ENCODE results near the gene CRYGB.
"Not testable (repeated sequence)": the region's sequence is repeated elsewhere in the genome, so short reads cannot be mapped to it uniquely, and the experiment has no call there.

CRYGB gene

GRCh38 chr2:208117390-208117789, 28.6 kb downstream of the CRYGB start:
- DNase-seq (ENCODE audit: low read depth in 2 of 2): not testable (repeated sequence)

GRCh38 chr2:208112969-208113368, 33.0 kb downstream of the CRYGB start:
- DNase-seq (ENCODE audit: low read depth in 2 of 2): no peak

GRCh38 chr2:208112273-208112745, 33.6 kb downstream of the CRYGB start:
- not testable (repeated sequence) for DNase-seq (ENCODE audit: low read depth in 2 of 2)

- no peak for DNase-seq (ENCODE audit: low read depth in 2 of 2)
Measured at GRCh38 chr2:208103616-208104015, 42.3 kb downstream of the CRYGB start.

GRCh38 chr2:208101716-208102631, 44.0 kb downstream of the CRYGB start:
- no peak for DNase-seq (ENCODE audit: low read depth in 2 of 2)

GRCh38 chr2:208099682-208100470, 46.1 kb downstream of the CRYGB start:
- no peak for DNase-seq (ENCODE audit: low read depth in 2 of 2)

- not testable (repeated sequence) for DNase-seq (ENCODE audit: low read depth in 2 of 2)
Measured at GRCh38 chr2:208098701-208099100, 47.3 kb downstream of the CRYGB start.

GRCh38 chr2:208098267-208098666, 47.7 kb downstream of the CRYGB start:
- DNase-seq (ENCODE audit: low read depth in 2 of 2): no peak

- peak; percentile 4 to 12 for DNase-seq (ENCODE audit: low read depth in 2 of 2)
Measured at GRCh38 chr2:208097801-208098200, 48.2 kb downstream of the CRYGB start.

- no peak for DNase-seq (ENCODE audit: low read depth in 2 of 2)
Measured at GRCh38 chr2:208097313-208097712, 48.6 kb downstream of the CRYGB start.

GRCh38 chr2:208096080-208096479, 49.9 kb downstream of the CRYGB start:
- no peak for DNase-seq (ENCODE audit: low read depth in 2 of 2)

GRCh38 chr2:208093128-208093527, 52.8 kb downstream of the CRYGB start:
- DNase-seq (ENCODE audit: low read depth in 2 of 2): no peak
